ENCODE results near the gene IMP3. TPM values are rescaled to one million over a fixed set of nuclear protein-coding genes. Genes with fewer than 3 reads are reported as not detected.

IMP3 gene
- total and polyA plus RNA-seq, 7 donors, result 41.6 to 95.9 (median 45.0) TPM

GRCh38 chr15:75677465-75678323, 37.7 kb upstream of the IMP3 start:
- intact Hi-C loops (cut with DNase I), result loop anchor here in 1 of 2 donors (10.0 kb wide), 1 partner anchor 163 kb away; no protein-coding TSS in a partner anchor
- WGBS, 3 donors, result 84 to 88% (median 86%) methylated on average over 15 to 16 of the region's 16 CpGs
- no peak for ATAC-seq
- no peak overlapping the region for H3K4me3 ChIP-seq
- no peak overlapping the region for H3K27ac ChIP-seq
- H3K4me1 ChIP-seq, result peaks cover 35% of the 10 kb centered on the region
- no peaks in the 10 kb centered on the region for H3K9me3 ChIP-seq
- no peak for TF ChIP-seq CTCF (IDR thresholded peaks at IDR 0.05)
- DNase-seq, result no peak
- H3K36me3 ChIP-seq (ENCODE audit: insufficient read depth in 1 of 2, low read depth in 1 of 2), result peaks cover 0 to 33% of the 10 kb centered on the region in 2 donors
- H3K27me3 ChIP-seq (ENCODE audit: insufficient read depth in 3 of 3, low read length in 2 of 3), result no peaks in the 10 kb centered on the region

- H3K27ac ChIP-seq, result no peak overlapping the region
- intact Hi-C loops (cut with DNase I), result loop anchor here in 1 of 2 donors (10.0 kb wide), 1 partner anchor 162 kb away; no protein-coding TSS in a partner anchor
- no peak for TF ChIP-seq CTCF (IDR thresholded peaks at IDR 0.05)
Measured at GRCh38 chr15:75676688-75677464, 36.9 kb upstream of the IMP3 start.

GRCh38 chr15:75675579-75676404, 35.8 kb upstream of the IMP3 start:
- peak; percentile 73 to 85 for DNase-seq
- H3K4me3 ChIP-seq, result no peak overlapping the region
- no peak for TF ChIP-seq CTCF (IDR thresholded peaks at IDR 0.05)
- 42 to 75% (median 60%) methylated on average over 29 to 41 of the region's 41 CpGs for WGBS, 3 donors
- H3K27me3 ChIP-seq (ENCODE audit: insufficient read depth in 3 of 3, low read length in 2 of 3), result no peaks in the 10 kb centered on the region
- peaks cover 35% of the 10 kb centered on the region for H3K4me1 ChIP-seq
- H3K9me3 ChIP-seq, result no peaks in the 10 kb centered on the region
- H3K36me3 ChIP-seq (ENCODE audit: insufficient read depth in 1 of 2, low read depth in 1 of 2), result peaks cover 0 to 22% of the 10 kb centered on the region in 2 donors
- intact Hi-C loops (cut with DNase I), result loop anchor here in 1 of 2 donors (10.0 kb wide), 1 partner anchor 161 kb away; no protein-coding TSS in a partner anchor
- ATAC-seq, result peak; percentile 38 to 64 (median 45)
- H3K27ac ChIP-seq, result peak overlapping the region; percentile 39

More at GRCh38 chr15:75676688-75677464, 36.9 kb upstream of the IMP3 start:
- Histone ChIP-seq H3K9me3 (no peaks in the 10 kb centered on the region), H3K27me3 (ENCODE audit: insufficient read depth in 3 of 3, low read length in 2 of 3) (no peaks in the 10 kb centered on the region), H3K4me1 (peaks cover 35% of the 10 kb centered on the region), H3K36me3 (ENCODE audit: insufficient read depth in 1 of 2, low read depth in 1 of 2) (peaks cover 0 to 25% of the 10 kb centered on the region in 2 donors), H3K4me3 (no peak overlapping the region)
- WGBS, 3 donors, result 78 to 87% (median 78%) methylated on average over 29 to 30 of the region's 30 CpGs
- DNase-seq, result no peak
- ATAC-seq, result no peak

- Histone ChIP-seq H3K36me3 (ENCODE audit: insufficient read depth in 1 of 2, low read depth in 1 of 2) (peaks cover 0 to 16% of the 10 kb centered on the region in 2 donors), H3K27me3 (ENCODE audit: insufficient read depth in 3 of 3, low read length in 2 of 3) (no peaks in the 10 kb centered on the region), H3K4me1 (peaks cover 35% of the 10 kb centered on the region), H3K27ac (peak overlapping the region; percentile 49), H3K4me3 (no peak overlapping the region), H3K9me3 (no peaks in the 10 kb centered on the region)
- no peak for ATAC-seq
- TF ChIP-seq CTCF (IDR thresholded peaks at IDR 0.05), result no peak
- WGBS, 3 donors, result 60 to 79% (median 74%) methylated on average over 8 of the region's 8 CpGs
- intact Hi-C loops (cut with DNase I), result loop anchor here in 1 of 2 donors (10.0 kb wide), 1 partner anchor 160 kb away; no protein-coding TSS in a partner anchor
- DNase-seq, result no peak
Measured at GRCh38 chr15:75674366-75674765, 34.3 kb upstream of the IMP3 start.
